GM23338 (cell line): ENCODE results near the gene FRYL. TPM values are rescaled to one million over a fixed set of nuclear protein-coding genes. Genes with fewer than 3 reads are reported as not detected.

Source experiments
- ATAC-seq: fragments of 200-7000 bp; cut with Tn5 transposase; 3 replicates; pipeline ENCODE4 v1.9.1; 2020
- DNase-seq: peaks from one replicate; pipeline ENCODE4 v3.0.0-alpha.2; 2015; ENCODE audit warnings: low spot score
- H2AFZ ChIP-seq: fragments of 200-600 bp; sonication (generic); 2 replicates; pipeline ENCODE4 v1.8.0; 2016; ENCODE audit warnings: antibody characterized with exemption, mild to moderate bottlenecking, moderate library complexity
- H3F3A ChIP-seq: fragments of 200-600 bp; sonication (generic); replicated peaks from 2 replicates; pipeline ENCODE4 v1.8.0; 2017; ENCODE audit warnings: antibody characterized with exemption, mixed run types, low read depth
- H3K27ac ChIP-seq: fragments of 200-600 bp; sonication (generic); 2 replicates; pipeline ENCODE4 v1.6.1; 2016; ENCODE audit warnings: low read depth
- H3K27me3 ChIP-seq: fragments of 200-600 bp; sonication (generic); 2 replicates; pipeline ENCODE4 v1.8.0; 2016; ENCODE audit warnings: mild to moderate bottlenecking, mixed run types, moderate library complexity; ENCODE audit not compliant: insufficient read depth
- H3K36me3 ChIP-seq: fragments of 200-600 bp; sonication (generic); 2 replicates; pipeline ENCODE4 v1.8.0; 2016; ENCODE audit warnings: mild to moderate bottlenecking; ENCODE audit not compliant: insufficient read depth
- H3K4me1 ChIP-seq: fragments of 200-600 bp; sonication (generic); 2 replicates; pipeline ENCODE4 v1.8.0; 2016; ENCODE audit warnings: mild to moderate bottlenecking, moderate library complexity; ENCODE audit not compliant: insufficient read depth
- H3K4me2 ChIP-seq: fragments of 200-600 bp; sonication (generic); 2 replicates; pipeline ENCODE4 v1.7.1; 2017; ENCODE audit warnings: mixed run types
- H3K4me3 ChIP-seq: fragments of 200-600 bp; sonication (generic); 2 replicates; pipeline ENCODE4 v1.6.1; 2016; ENCODE audit warnings: mixed run types
- H3K79me2 ChIP-seq: fragments of 200-600 bp; sonication (generic); replicated peaks from 2 replicates; pipeline ENCODE4 v1.8.0; 2017; ENCODE audit warnings: mild to moderate bottlenecking; ENCODE audit not compliant: insufficient read depth
- H3K9me2 ChIP-seq: fragments of 200-600 bp; sonication (generic); 2 replicates; pipeline ENCODE4 v1.8.0; 2017; ENCODE audit not compliant: insufficient read depth
- H4K20me1 ChIP-seq: fragments of 200-600 bp; sonication (generic); replicated peaks from 2 replicates; pipeline ENCODE4 v1.8.0; 2017; ENCODE audit warnings: mild to moderate bottlenecking; ENCODE audit not compliant: insufficient read depth
- H3K27ac Mint-ChIP-seq: 2 replicates; pipeline ENCODE4 v1.8.0; 2020; ENCODE audit warnings: inconsistent platforms, mild to moderate bottlenecking, moderate library complexity, mixed read lengths
- H3K27me3 Mint-ChIP-seq: 3 replicates; pipeline ENCODE4 v1.8.0; 2022; ENCODE audit warnings: low read depth, mild to moderate bottlenecking, moderate library complexity, mixed read lengths, inconsistent platforms; ENCODE audit not compliant: insufficient read depth, poor library complexity
- H3K36me3 Mint-ChIP-seq: 3 replicates; pipeline ENCODE4 v1.8.0; 2021; ENCODE audit warnings: low read depth, mild to moderate bottlenecking, inconsistent platforms, moderate library complexity, mixed read lengths
- H3K4me1 Mint-ChIP-seq: 3 replicates; pipeline ENCODE4 v1.8.0; 2020; ENCODE audit warnings: mild to moderate bottlenecking, inconsistent platforms, mixed read lengths
- H3K4me3 Mint-ChIP-seq: 3 replicates; pipeline ENCODE4 v1.8.0; 2021; ENCODE audit warnings: moderate library complexity, mild to moderate bottlenecking, inconsistent platforms, mixed read lengths
- H3K9me3 Mint-ChIP-seq: 3 replicates; pipeline ENCODE4 v1.8.0; 2020; ENCODE audit warnings: moderate library complexity, mild to moderate bottlenecking, inconsistent platforms, mixed read lengths
- CREB1 ChIP-seq: fragments of 250-450 bp; sonication (Bioruptor Pico); IDR thresholded peaks from 2 replicates; pipeline ENCODE4 v1.5.0; 2020; ENCODE audit warnings: low read depth, mild to moderate bottlenecking, moderate library complexity
- CTCF ChIP-seq, 2 experiments: fragments of 200-600 bp in 1 of 2; sonication (generic) in 1 of 2; conservative IDR thresholded peaks; 2 replicates each; pipeline versions ENCODE4 v1.5.1 to v1.6.1; 2016 to 2017; ENCODE audit warnings: antibody characterized with exemption in 2 of 2, low read depth in 2 of 2, mild to moderate bottlenecking in 2 of 2, moderate library complexity in 1 of 2
- EZH2phosphoT487 ChIP-seq: fragments of 200-600 bp; sonication (generic); IDR thresholded peaks from one replicate; pipeline ENCODE4 v1.8.1; 2018; ENCODE audit warnings: antibody characterized with exemption; ENCODE audit not compliant: unreplicated experiment
- NANOG ChIP-seq: IDR thresholded peaks from 2 replicates; pipeline ENCODE4 v1.6.1; 2016; ENCODE audit warnings: antibody characterized with exemption, borderline replicate concordance
- POLR2AphosphoS5 ChIP-seq: IDR thresholded peaks from 2 replicates; pipeline ENCODE4 v1.6.1; 2016; ENCODE audit warnings: antibody characterized with exemption, low read depth
- STAT1 ChIP-seq: IDR thresholded peaks from one replicate; pipeline ENCODE4 v1.6.1; 2016; ENCODE audit warnings: antibody characterized with exemption; ENCODE audit not compliant: unreplicated experiment
- ZNF114 ChIP-seq: fragments of 250-450 bp; sonication (Bioruptor Pico); IDR thresholded peaks from 2 replicates; pipeline ENCODE4 v1.5.0; 2020; ENCODE audit warnings: mild to moderate bottlenecking, moderate library complexity
- ZNF331 ChIP-seq: fragments of 250-450 bp; sonication (Bioruptor Pico); IDR thresholded peaks from 2 replicates; pipeline ENCODE4 v1.5.0; 2020; ENCODE audit warnings: low read depth, mild to moderate bottlenecking, moderate library complexity
- ZNF462 ChIP-seq: fragments of 250-450 bp; sonication (Bioruptor Pico); IDR thresholded peaks from 2 replicates; pipeline ENCODE4 v1.5.0; 2020; ENCODE audit warnings: mild to moderate bottlenecking, moderate library complexity
- polyA plus RNA-seq: library from polyadenylated mRNA; unstranded; fragments of >200 nt; fragmentation: Nextera tagmentation; extraction: Ambion mirVana; gene quantifications from 2 replicates; pipeline ENCODE4 v1.2.1, GENCODE V29; 2016
- total RNA-seq: library from RNA; depleted of rRNA; stranded (reverse); fragments of >200 nt; shearing (Covaris generic); gene quantifications from 2 replicates; pipeline ENCODE4 v1.2.3, GENCODE V29; 2014
- TF ChIP-seq, protein P1 (sequence below): IDR thresholded peaks from one replicate; pipeline ENCODE4 v1.6.1; 2018; ENCODE audit warnings: antibody characterized with exemption; ENCODE audit not compliant: unreplicated experiment

The FRYL gene
- total and polyA plus RNA-seq, 2 experiments from 2014 or later: 30.7 to 53.3 TPM

- no peaks in the 10 kb centered on the region for H3K36me3 ChIP-seq
- Mint-ChIP-seq H3K27ac (no peak overlapping the region), H3K4me1 (no peaks in the 10 kb centered on the region), H3K4me3 (no peak overlapping the region), H3K36me3 (0 out of 3 replicates have a peak, but pooled peaks cover 6% of the 10 kb centered on the region), H3K9me3 (no peaks in the 10 kb centered on the region), H3K27me3 (no peaks in the 10 kb centered on the region)
- no peak for TF ChIP-seq STAT1
- no peaks in the 10 kb centered on the region for H4K20me1 ChIP-seq
- no peaks in the 10 kb centered on the region for H3K27me3 ChIP-seq
- H2AFZ ChIP-seq: no peak overlapping the region
- no peak overlapping the region for H3K4me2 ChIP-seq
- ATAC-seq (no peak), DNase-seq (no peak)
- no peaks in the 10 kb centered on the region for H3K9me2 ChIP-seq
- H3F3A ChIP-seq: no peaks in the 10 kb centered on the region
- H3K4me1 ChIP-seq: no peaks in the 10 kb centered on the region
- H3K27ac ChIP-seq: no peak overlapping the region
- no peaks in the 10 kb centered on the region; the same call in 1 of the 2 replicates for H3K79me2 ChIP-seq
- H3K4me3 ChIP-seq: no peak overlapping the region
These were observed 150.6 kb downstream of the FRYL start for GRCh38 chr4:48629458-48629857.

GRCh38 chr4:48623182-48623780 lies 156.8 kb downstream of the FRYL start:
- H4K20me1 ChIP-seq: no peaks in the 10 kb centered on the region
- H2AFZ ChIP-seq: no peak overlapping the region
- H3K36me3 ChIP-seq: no peaks in the 10 kb centered on the region
- ATAC-seq: peak; percentile 36
- Mint-ChIP-seq H3K9me3 (no peaks in the 10 kb centered on the region), H3K36me3 (peaks cover 11% of the 10 kb centered on the region; the same call in 1 of the 3 replicates), H3K27ac (no peak overlapping the region), H3K4me3 (no peak overlapping the region), H3K4me1 (peaks cover 5% of the 10 kb centered on the region; the same call in 2 of the 3 replicates), H3K27me3 (no peaks in the 10 kb centered on the region)
- H3K4me2 ChIP-seq: no peak overlapping the region
- no peak overlapping the region for H3K4me3 ChIP-seq
- no peak for DNase-seq
- no peaks in the 10 kb centered on the region for H3K27me3 ChIP-seq
- H3K9me2 ChIP-seq: no peaks in the 10 kb centered on the region
- H3F3A ChIP-seq: no peaks in the 10 kb centered on the region
- H3K4me1 ChIP-seq: no peaks in the 10 kb centered on the region
- H3K27ac ChIP-seq: no peak overlapping the region
- no peaks in the 10 kb centered on the region; the same call in 1 of the 2 replicates for H3K79me2 ChIP-seq
- TF ChIP-seq, protein P1, sequence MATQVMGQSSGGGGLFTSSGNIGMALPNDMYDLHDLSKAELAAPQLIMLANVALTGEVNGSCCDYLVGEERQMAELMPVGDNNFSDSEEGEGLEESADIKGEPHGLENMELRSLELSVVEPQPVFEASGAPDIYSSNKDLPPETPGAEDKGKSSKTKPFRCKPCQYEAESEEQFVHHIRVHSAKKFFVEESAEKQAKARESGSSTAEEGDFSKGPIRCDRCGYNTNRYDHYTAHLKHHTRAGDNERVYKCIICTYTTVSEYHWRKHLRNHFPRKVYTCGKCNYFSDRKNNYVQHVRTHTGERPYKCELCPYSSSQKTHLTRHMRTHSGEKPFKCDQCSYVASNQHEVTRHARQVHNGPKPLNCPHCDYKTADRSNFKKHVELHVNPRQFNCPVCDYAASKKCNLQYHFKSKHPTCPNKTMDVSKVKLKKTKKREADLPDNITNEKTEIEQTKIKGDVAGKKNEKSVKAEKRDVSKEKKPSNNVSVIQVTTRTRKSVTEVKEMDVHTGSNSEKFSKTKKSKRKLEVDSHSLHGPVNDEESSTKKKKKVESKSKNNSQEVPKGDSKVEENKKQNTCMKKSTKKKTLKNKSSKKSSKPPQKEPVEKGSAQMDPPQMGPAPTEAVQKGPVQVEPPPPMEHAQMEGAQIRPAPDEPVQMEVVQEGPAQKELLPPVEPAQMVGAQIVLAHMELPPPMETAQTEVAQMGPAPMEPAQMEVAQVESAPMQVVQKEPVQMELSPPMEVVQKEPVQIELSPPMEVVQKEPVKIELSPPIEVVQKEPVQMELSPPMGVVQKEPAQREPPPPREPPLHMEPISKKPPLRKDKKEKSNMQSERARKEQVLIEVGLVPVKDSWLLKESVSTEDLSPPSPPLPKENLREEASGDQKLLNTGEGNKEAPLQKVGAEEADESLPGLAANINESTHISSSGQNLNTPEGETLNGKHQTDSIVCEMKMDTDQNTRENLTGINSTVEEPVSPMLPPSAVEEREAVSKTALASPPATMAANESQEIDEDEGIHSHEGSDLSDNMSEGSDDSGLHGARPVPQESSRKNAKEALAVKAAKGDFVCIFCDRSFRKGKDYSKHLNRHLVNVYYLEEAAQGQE: no peak
- TF ChIP-seq CREB1 (CRISPR knock-in tag) (no peak), ZNF462 (CRISPR knock-in tag) (no peak), CTCF (conservative IDR thresholded peaks at IDR 0.05; ENCODE audit: low read depth in 2 of 2) (no peak), ZNF114 (CRISPR knock-in tag) (no peak), POLR2AphosphoS5 (no peak), ZNF331 (no peak), STAT1 (no peak), NANOG (no peak), EZH2phosphoT487 (no peak)
